ENCODE data around the gene ERC1.
"Not testable (repeated sequence)": the region's sequence is repeated elsewhere in the genome, so short reads cannot be mapped to it uniquely, and the experiment has no call there.

Gene ERC1

GRCh38 chr12:1189163-1189562, 198.1 kb downstream of the ERC1 start:
- no peaks in the 10 kb centered on the region for H4K20me1 ChIP-seq (ENCODE audit: insufficient read depth)
- H3K36me3 ChIP-seq (ENCODE audit: insufficient read depth), result no peaks in the 10 kb centered on the region
- TF ChIP-seq, protein P1, sequence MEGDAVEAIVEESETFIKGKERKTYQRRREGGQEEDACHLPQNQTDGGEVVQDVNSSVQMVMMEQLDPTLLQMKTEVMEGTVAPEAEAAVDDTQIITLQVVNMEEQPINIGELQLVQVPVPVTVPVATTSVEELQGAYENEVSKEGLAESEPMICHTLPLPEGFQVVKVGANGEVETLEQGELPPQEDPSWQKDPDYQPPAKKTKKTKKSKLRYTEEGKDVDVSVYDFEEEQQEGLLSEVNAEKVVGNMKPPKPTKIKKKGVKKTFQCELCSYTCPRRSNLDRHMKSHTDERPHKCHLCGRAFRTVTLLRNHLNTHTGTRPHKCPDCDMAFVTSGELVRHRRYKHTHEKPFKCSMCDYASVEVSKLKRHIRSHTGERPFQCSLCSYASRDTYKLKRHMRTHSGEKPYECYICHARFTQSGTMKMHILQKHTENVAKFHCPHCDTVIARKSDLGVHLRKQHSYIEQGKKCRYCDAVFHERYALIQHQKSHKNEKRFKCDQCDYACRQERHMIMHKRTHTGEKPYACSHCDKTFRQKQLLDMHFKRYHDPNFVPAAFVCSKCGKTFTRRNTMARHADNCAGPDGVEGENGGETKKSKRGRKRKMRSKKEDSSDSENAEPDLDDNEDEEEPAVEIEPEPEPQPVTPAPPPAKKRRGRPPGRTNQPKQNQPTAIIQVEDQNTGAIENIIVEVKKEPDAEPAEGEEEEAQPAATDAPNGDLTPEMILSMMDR (conservative IDR thresholded peaks at IDR 0.05; ENCODE audit: low read depth, low read length), result no peak
- no peak overlapping the region for H3K4me2 ChIP-seq
- H3K9ac ChIP-seq, result no peak overlapping the region
- H2AFZ ChIP-seq (ENCODE audit: low read depth), result no peak overlapping the region
- H3K4me3 ChIP-seq (IDR thresholded peaks at IDR 0.05; ENCODE audit: insufficient read depth, low read depth, low read length), result no peak overlapping the region
- peaks cover 72% of the 10 kb centered on the region for H3K4me1 ChIP-seq (ENCODE audit: low read depth, poor library complexity, severe bottlenecking)
- no peaks in the 10 kb centered on the region; the same call in 1 of the 2 replicates for H3K79me2 ChIP-seq (ENCODE audit: insufficient read depth, low read depth)
- H3K27me3 ChIP-seq (ENCODE audit: insufficient read depth, low read depth), result no peaks in the 10 kb centered on the region
- no peak overlapping the region for H3K27ac ChIP-seq

DNA sequence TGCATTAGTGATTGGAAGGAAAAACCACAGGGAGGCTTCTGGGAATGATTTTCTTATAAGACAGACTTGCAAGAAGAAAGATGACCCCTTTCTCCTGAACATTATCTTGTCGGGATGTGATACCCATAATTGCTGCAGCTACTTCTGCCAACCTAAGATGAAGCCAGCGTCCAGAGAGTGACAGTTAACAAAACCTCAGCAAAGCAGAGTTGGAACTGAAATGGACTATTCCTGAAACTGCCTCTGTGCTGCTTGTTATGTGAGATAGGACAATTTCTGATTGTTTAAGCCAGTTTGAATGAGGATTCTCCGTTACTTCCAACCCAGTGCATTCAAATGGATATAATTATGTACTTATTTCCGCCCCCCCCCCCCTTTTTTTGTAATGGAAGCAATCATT, 204.5 kb downstream of the ERC1 start:
- Histone ChIP-seq H3K27ac (no peak overlapping the region), H3K36me3 (ENCODE audit: insufficient read depth) (no peaks in the 10 kb centered on the region), H3K27me3 (ENCODE audit: insufficient read depth, low read depth) (no peaks in the 10 kb centered on the region), H2AFZ (ENCODE audit: low read depth) (no peak overlapping the region), H3K4me2 (no peak overlapping the region), H3K4me1 (ENCODE audit: low read depth, poor library complexity, severe bottlenecking) (peaks cover 17% of the 10 kb centered on the region), H3K4me3 (IDR thresholded peaks at IDR 0.05; ENCODE audit: insufficient read depth, low read depth, low read length) (no peak overlapping the region), H4K20me1 (ENCODE audit: insufficient read depth) (no peaks in the 10 kb centered on the region), H3K9ac (no peak overlapping the region), H3K79me2 (ENCODE audit: insufficient read depth, low read depth) (no peaks in the 10 kb centered on the region)
- TF ChIP-seq, protein P1 (conservative IDR thresholded peaks at IDR 0.05; ENCODE audit: low read depth, low read length), result no peak

GRCh38 chr12:1197264-1198018, 206.4 kb downstream of the ERC1 start:
- Histone ChIP-seq H4K20me1 (ENCODE audit: insufficient read depth) (no peaks in the 10 kb centered on the region), H3K4me1 (ENCODE audit: low read depth, poor library complexity, severe bottlenecking) (peaks cover 4% of the 10 kb centered on the region), H3K4me3 (IDR thresholded peaks at IDR 0.05; ENCODE audit: insufficient read depth, low read depth, low read length) (no peak overlapping the region), H3K36me3 (ENCODE audit: insufficient read depth) (no peaks in the 10 kb centered on the region), H2AFZ (ENCODE audit: low read depth) (no peak overlapping the region), H3K9ac (no peak overlapping the region), H3K4me2 (no peak overlapping the region), H3K79me2 (ENCODE audit: insufficient read depth, low read depth) (no peaks in the 10 kb centered on the region), H3K27me3 (ENCODE audit: insufficient read depth, low read depth) (no peaks in the 10 kb centered on the region), H3K27ac (no peak overlapping the region)
- TF ChIP-seq, protein P1 (conservative IDR thresholded peaks at IDR 0.05; ENCODE audit: low read depth, low read length), result no peak

GRCh38 chr12:1198854-1199253, 207.8 kb downstream of the ERC1 start:
- not testable (repeated sequence) for H3K27me3 ChIP-seq (ENCODE audit: insufficient read depth, low read depth); H3K9ac ChIP-seq; H4K20me1 ChIP-seq (ENCODE audit: insufficient read depth); H3K4me2 ChIP-seq; H3K27ac ChIP-seq; H3K4me3 ChIP-seq (IDR thresholded peaks at IDR 0.05; ENCODE audit: insufficient read depth, low read depth, low read length); H2AFZ ChIP-seq (ENCODE audit: low read depth); H3K36me3 ChIP-seq (ENCODE audit: insufficient read depth); H3K79me2 ChIP-seq (ENCODE audit: insufficient read depth, low read depth)
- peaks cover 11% of the 10 kb centered on the region for H3K4me1 ChIP-seq (ENCODE audit: low read depth, poor library complexity, severe bottlenecking)

GRCh38 chr12:1199700-1200099, 208.7 kb downstream of the ERC1 start:
- TF ChIP-seq, protein P1 (conservative IDR thresholded peaks at IDR 0.05; ENCODE audit: low read depth, low read length), result no peak
- Histone ChIP-seq H3K27me3 (ENCODE audit: insufficient read depth, low read depth) (no peaks in the 10 kb centered on the region), H4K20me1 (ENCODE audit: insufficient read depth) (no peaks in the 10 kb centered on the region), H3K4me1 (ENCODE audit: low read depth, poor library complexity, severe bottlenecking) (peaks cover 17% of the 10 kb centered on the region), H3K9ac (no peak overlapping the region), H2AFZ (ENCODE audit: low read depth) (no peak overlapping the region), H3K4me2 (no peak overlapping the region), H3K27ac (no peak overlapping the region), H3K4me3 (IDR thresholded peaks at IDR 0.05; ENCODE audit: insufficient read depth, low read depth, low read length) (no peak overlapping the region), H3K36me3 (ENCODE audit: insufficient read depth) (no peaks in the 10 kb centered on the region), H3K79me2 (ENCODE audit: insufficient read depth, low read depth) (no peaks in the 10 kb centered on the region)
